NCI-H1930 (cell line): ENCODE measurements around the gene RGL1.
A peak's percentile ranks its signal among the peaks of the same experiment; 100 is the strongest.

Experiments
- DNase-seq, 2 experiments: peaks; one replicate each; lab custom pipeline; 2025; lab: John Stamatoyannopoulos, UW

The RGL1 gene

GRCh38 chr1:183889095-183889494, 84.2 kb downstream of the RGL1 start:
- no peak for DNase-seq

GRCh38 chr1:183891158-183891856, 86.4 kb downstream of the RGL1 start:
- DNase-seq: no peak

GRCh38 chr1:183892351-183892793, 87.5 kb downstream of the RGL1 start:
- DNase-seq: no peak

- no peak for DNase-seq
Observed at GRCh38 chr1:183893561-183894289, 88.8 kb downstream of the RGL1 start.

- DNase-seq: no peak
Observed at GRCh38 chr1:183894290-183894565, 89.3 kb downstream of the RGL1 start.

GRCh38 chr1:183896466-183897048, 91.6 kb downstream of the RGL1 start:
- no peak for DNase-seq

GRCh38 chr1:183898001-183898396, 93.1 kb downstream of the RGL1 start:
- no peak for DNase-seq

GRCh38 chr1:183898610-183899009, 93.7 kb downstream of the RGL1 start:
- no peak for DNase-seq

- no peak for DNase-seq
Observed at GRCh38 chr1:183901748-183902330, 96.9 kb downstream of the RGL1 start.

- DNase-seq: no peak
Observed at GRCh38 chr1:183903101-183903500, 98.2 kb downstream of the RGL1 start.

- no peak for DNase-seq
Observed at GRCh38 chr1:183905508-183906113, 100.7 kb downstream of the RGL1 start.

- no peak for DNase-seq
Observed at GRCh38 chr1:183907070-183907469, 102.2 kb downstream of the RGL1 start.

GRCh38 chr1:183908079-183908478, 103.2 kb downstream of the RGL1 start:
- DNase-seq: no peak

- DNase-seq: no peak
Observed at GRCh38 chr1:183909672-183910071, 104.8 kb downstream of the RGL1 start.

GRCh38 chr1:183910845-183911244, 105.9 kb downstream of the RGL1 start:
- no peak for DNase-seq

- DNase-seq: no peak
Observed at GRCh38 chr1:183911285-183911684, 106.4 kb downstream of the RGL1 start.

- DNase-seq: no peak
Observed at GRCh38 chr1:183912265-183912886, 107.5 kb downstream of the RGL1 start.

GRCh38 chr1:183913567-183913993, 108.7 kb downstream of the RGL1 start:
- DNase-seq: no peak

GRCh38 chr1:183914276-183914675, 109.4 kb downstream of the RGL1 start:
- no peak for DNase-seq

GRCh38 chr1:183914891-183915290, 110.0 kb downstream of the RGL1 start:
- no peak for DNase-seq

GRCh38 chr1:183915625-183916510, 110.9 kb downstream of the RGL1 start:
- peak; percentile 57 to 70 for DNase-seq
